ENCODE measurements around the gene UIMC1.

UIMC1 gene

DNA sequence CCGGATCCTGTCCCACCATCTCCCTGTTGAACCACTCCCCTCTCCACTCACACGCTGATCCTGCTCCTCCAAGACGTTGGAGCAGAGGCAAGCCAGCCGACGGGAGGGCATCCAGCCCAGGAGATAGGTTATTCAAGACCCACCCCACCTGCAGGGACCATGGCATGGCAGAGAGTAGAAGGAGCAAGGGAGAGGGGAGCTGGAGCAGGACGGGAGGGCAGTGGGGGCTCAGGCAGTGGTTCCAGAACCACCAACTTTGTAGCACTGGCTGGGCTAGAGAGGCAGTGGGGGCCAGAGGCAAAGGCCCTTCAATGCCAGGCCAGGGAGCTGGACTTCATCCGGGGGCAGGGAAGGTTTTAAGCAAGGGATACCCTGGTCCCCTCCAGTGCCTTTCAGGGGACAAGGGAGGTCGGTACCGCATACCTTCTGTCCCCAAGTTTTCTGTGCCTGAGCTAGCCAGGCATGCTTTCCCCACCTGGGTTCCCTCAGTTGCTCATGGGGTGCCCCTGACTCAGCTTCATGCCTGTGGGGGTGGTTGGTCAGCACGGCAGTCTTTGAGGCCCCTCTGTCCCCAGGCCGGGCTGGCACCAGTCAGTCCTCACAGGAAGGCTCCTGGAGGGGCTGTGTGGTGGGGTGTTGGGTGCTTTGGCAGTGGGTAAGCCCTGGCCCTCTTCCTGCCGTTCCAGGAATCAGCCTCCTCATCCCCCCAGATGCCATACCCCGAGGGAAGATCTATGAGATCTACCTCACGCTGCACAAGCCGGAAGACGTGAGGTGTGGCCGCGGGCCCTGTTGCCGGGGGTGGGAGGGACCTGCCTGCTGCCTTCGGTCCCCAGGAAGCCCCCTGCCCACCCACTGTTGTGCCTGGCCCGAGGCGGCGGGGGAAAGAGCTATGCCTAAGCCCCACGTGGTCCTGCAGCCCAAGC is 129.8 kb downstream of the UIMC1 start:
- no peak overlapping the region for H3K27ac ChIP-seq (ENCODE audit: low read depth, low read length)
- no peaks in the 10 kb centered on the region for H3K9me2 ChIP-seq (replicated peaks; ENCODE audit: control insufficient read depth, low read length)
- H3K9me3 ChIP-seq (ENCODE audit: control insufficient read depth, insufficient read depth, low read length): no peaks in the 10 kb centered on the region
- H3K4me2 ChIP-seq (ENCODE audit: low read length): no peak overlapping the region
- H3K4me1 ChIP-seq (ENCODE audit: control insufficient read depth, low read length): no peaks in the 10 kb centered on the region
- H4K20me1 ChIP-seq (ENCODE audit: control insufficient read depth, insufficient read depth, low read depth, low read length): no peaks in the 10 kb centered on the region
- no peaks in the 10 kb centered on the region for H3K36me3 ChIP-seq (ENCODE audit: control insufficient read depth, low read length)
- no peaks in the 10 kb centered on the region for H3K79me2 ChIP-seq (ENCODE audit: control insufficient read depth, low read length)
- no peaks in the 10 kb centered on the region for H3F3A ChIP-seq (ENCODE audit: control insufficient read depth, insufficient read depth)
- H3K4me3 ChIP-seq (ENCODE audit: low read length): no peak overlapping the region
- H3K27me3 ChIP-seq (ENCODE audit: control insufficient read depth, low read length): peaks cover 7% of the 10 kb centered on the region; the same call in 1 of the 2 replicates
- no peak for TF ChIP-seq EZH2phosphoT487 (IDR thresholded peaks at IDR 0.05; ENCODE audit: borderline replicate concordance, low read length)
- TF ChIP-seq, protein P1, sequence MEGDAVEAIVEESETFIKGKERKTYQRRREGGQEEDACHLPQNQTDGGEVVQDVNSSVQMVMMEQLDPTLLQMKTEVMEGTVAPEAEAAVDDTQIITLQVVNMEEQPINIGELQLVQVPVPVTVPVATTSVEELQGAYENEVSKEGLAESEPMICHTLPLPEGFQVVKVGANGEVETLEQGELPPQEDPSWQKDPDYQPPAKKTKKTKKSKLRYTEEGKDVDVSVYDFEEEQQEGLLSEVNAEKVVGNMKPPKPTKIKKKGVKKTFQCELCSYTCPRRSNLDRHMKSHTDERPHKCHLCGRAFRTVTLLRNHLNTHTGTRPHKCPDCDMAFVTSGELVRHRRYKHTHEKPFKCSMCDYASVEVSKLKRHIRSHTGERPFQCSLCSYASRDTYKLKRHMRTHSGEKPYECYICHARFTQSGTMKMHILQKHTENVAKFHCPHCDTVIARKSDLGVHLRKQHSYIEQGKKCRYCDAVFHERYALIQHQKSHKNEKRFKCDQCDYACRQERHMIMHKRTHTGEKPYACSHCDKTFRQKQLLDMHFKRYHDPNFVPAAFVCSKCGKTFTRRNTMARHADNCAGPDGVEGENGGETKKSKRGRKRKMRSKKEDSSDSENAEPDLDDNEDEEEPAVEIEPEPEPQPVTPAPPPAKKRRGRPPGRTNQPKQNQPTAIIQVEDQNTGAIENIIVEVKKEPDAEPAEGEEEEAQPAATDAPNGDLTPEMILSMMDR (IDR thresholded peaks at IDR 0.05; ENCODE audit: low read depth, low read length, poor library complexity, severe bottlenecking): no peak

DNA sequence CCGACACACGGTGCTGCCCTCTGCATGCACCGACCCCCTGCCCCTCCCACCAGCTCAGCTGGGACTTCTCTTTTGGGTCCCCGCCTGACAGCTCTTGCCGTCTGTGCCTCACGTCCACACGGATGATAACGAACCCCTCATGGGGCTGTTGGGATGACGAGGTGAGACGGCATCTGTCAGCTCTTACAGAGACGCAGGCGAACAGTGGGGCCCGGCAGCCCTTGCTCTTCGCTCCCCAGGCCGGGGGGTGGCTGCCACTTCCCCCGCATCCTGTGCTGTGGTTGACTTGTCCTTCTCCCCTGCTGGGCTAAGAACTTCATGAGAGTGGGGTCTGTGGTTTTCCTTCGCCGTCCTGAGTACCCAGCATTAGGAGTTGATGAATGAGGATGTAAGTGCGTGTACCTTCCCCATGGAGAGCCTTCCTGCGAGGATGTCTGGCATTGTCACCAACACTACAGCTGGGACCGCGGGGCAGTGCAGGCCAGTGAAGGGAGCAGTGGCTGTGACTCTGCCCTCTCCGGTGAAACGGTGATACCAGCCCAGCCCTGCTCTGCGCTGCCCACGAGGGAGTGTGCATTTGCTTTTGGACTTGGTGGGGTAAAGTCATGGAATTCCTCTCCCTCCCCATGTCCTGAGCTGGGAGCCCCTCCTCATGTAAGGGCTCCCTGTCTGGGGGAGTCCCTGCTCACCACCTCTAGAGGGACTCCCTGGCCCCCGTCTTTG is 130.6 kb downstream of the UIMC1 start:
- no peak for TF ChIP-seq EZH2phosphoT487 (IDR thresholded peaks at IDR 0.05; ENCODE audit: borderline replicate concordance, low read length)
- TF ChIP-seq, protein P1 (IDR thresholded peaks at IDR 0.05; ENCODE audit: low read depth, low read length, poor library complexity, severe bottlenecking): no peak
- no peak overlapping the region for H3K4me2 ChIP-seq (ENCODE audit: low read length)
- H3K9me3 ChIP-seq (ENCODE audit: control insufficient read depth, insufficient read depth, low read length): no peaks in the 10 kb centered on the region
- H3K79me2 ChIP-seq (ENCODE audit: control insufficient read depth, low read length): no peaks in the 10 kb centered on the region
- peaks cover 7% of the 10 kb centered on the region; the same call in 1 of the 2 replicates for H3K27me3 ChIP-seq (ENCODE audit: control insufficient read depth, low read length)
- no peak overlapping the region for H3K27ac ChIP-seq (ENCODE audit: low read depth, low read length)
- no peaks in the 10 kb centered on the region for H3K9me2 ChIP-seq (replicated peaks; ENCODE audit: control insufficient read depth, low read length)
- H4K20me1 ChIP-seq (ENCODE audit: control insufficient read depth, insufficient read depth, low read depth, low read length): no peaks in the 10 kb centered on the region
- H3K36me3 ChIP-seq (ENCODE audit: control insufficient read depth, low read length): no peaks in the 10 kb centered on the region
- H3F3A ChIP-seq (ENCODE audit: control insufficient read depth, insufficient read depth): no peaks in the 10 kb centered on the region
- H3K4me3 ChIP-seq (ENCODE audit: low read length): no peak overlapping the region
- H3K4me1 ChIP-seq (ENCODE audit: control insufficient read depth, low read length): no peaks in the 10 kb centered on the region

DNA sequence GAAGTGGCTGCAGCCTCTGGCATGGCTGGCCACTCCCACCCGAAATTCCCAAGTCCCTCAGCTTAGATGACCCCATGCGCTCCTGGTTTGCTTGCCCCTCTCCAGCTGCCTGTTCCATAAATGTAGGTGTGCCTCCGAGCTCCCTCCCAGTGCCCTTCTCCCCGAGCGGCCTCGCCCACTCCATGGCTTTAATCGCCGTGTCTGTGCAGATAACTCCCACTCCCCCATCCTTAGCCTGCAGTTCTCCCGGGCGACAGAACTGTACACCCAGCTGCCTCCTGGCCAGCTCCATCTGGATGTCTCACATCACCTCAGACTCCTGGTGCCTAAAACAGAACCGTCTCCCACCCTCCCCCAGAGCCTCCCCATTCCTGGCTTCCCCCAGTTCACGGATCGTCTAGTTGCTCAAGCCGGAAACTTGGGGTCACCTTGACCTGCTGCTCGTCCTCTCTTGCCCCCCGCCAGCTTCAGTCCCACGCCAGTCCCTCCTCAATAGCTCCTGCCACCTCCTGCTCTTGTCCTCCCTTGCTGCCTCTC is 131.5 kb downstream of the UIMC1 start:
- Histone ChIP-seq H4K20me1 (ENCODE audit: control insufficient read depth, insufficient read depth, low read depth, low read length) (no peaks in the 10 kb centered on the region), H3K4me3 (ENCODE audit: low read length) (no peak overlapping the region), H3K4me1 (ENCODE audit: control insufficient read depth, low read length) (no peaks in the 10 kb centered on the region), H3K9me3 (ENCODE audit: control insufficient read depth, insufficient read depth, low read length) (no peaks in the 10 kb centered on the region), H3K27ac (ENCODE audit: low read depth, low read length) (no peak overlapping the region), H3F3A (ENCODE audit: control insufficient read depth, insufficient read depth) (no peaks in the 10 kb centered on the region), H3K4me2 (ENCODE audit: low read length) (no peak overlapping the region), H3K9me2 (replicated peaks; ENCODE audit: control insufficient read depth, low read length) (no peaks in the 10 kb centered on the region), H3K27me3 (ENCODE audit: control insufficient read depth, low read length) (peaks cover 7% of the 10 kb centered on the region; the same call in 1 of the 2 replicates), H3K36me3 (ENCODE audit: control insufficient read depth, low read length) (no peaks in the 10 kb centered on the region), H3K79me2 (ENCODE audit: control insufficient read depth, low read length) (no peaks in the 10 kb centered on the region)
- TF ChIP-seq EZH2phosphoT487 (IDR thresholded peaks at IDR 0.05; ENCODE audit: borderline replicate concordance, low read length): no peak
